ENCODE measurements around the gene TSFM. TPM values are rescaled to one million over a fixed set of nuclear protein-coding genes. Genes with fewer than 3 reads are reported as not detected.

Gene TSFM
- total RNA-seq, 4 donors from 2014 or later, result 19.6 to 35.4 (median 29.1) TPM

- Histone ChIP-seq H3K9me3 (no peaks in the 10 kb centered on the region), H3K27me3 (peaks cover 25% of the 10 kb centered on the region), H3K4me3 (no peak overlapping the region), H3K36me3 (peaks cover 16% of the 10 kb centered on the region), H3K4me1 (peaks cover 22% of the 10 kb centered on the region), H3K27ac (no peak overlapping the region)
- DNase-seq (ENCODE audit: low spot score in 2 of 2), result no peak
- TF ChIP-seq EP300 (IDR thresholded peaks at IDR 0.05) (no peak), POLR2A (IDR thresholded peaks at IDR 0.05) (no peak), CTCF (IDR thresholded peaks at IDR 0.05) (no peak), POLR2AphosphoS5 (IDR thresholded peaks at IDR 0.05) (no peak)
- 89% methylated on average over 3 of the region's 3 CpGs for WGBS
These were observed 22.1 kb upstream of the TSFM start for GRCh38 chr12:57760347-57760982.

- peaks cover 16% of the 10 kb centered on the region for H3K36me3 ChIP-seq
- H3K4me1 ChIP-seq, result peaks cover 24% of the 10 kb centered on the region
- H3K27me3 ChIP-seq, result peaks cover 34% of the 10 kb centered on the region
- TF ChIP-seq POLR2A (IDR thresholded peaks at IDR 0.05), result no peak
- no peak for TF ChIP-seq EP300 (IDR thresholded peaks at IDR 0.05)
- no peak for TF ChIP-seq CTCF (IDR thresholded peaks at IDR 0.05)
- TF ChIP-seq POLR2AphosphoS5 (IDR thresholded peaks at IDR 0.05), result no peak
- no peak overlapping the region for H3K27ac ChIP-seq
- WGBS, result 95% methylated on average over 4 of the region's 4 CpGs
- H3K9me3 ChIP-seq, result no peaks in the 10 kb centered on the region
- DNase-seq (ENCODE audit: low spot score in 2 of 2), result no peak
- no peak overlapping the region for H3K4me3 ChIP-seq
These were observed 21.1 kb upstream of the TSFM start for GRCh38 chr12:57761391-57761998.

- H3K27ac ChIP-seq, result no peak overlapping the region
- H3K27me3 ChIP-seq, result peaks cover 37% of the 10 kb centered on the region
- WGBS, result 87% methylated on average over 2 of the region's 2 CpGs
These were observed 20.1 kb upstream of the TSFM start for GRCh38 chr12:57762463-57762862.

GRCh38 chr12:57763881-57764661, 18.5 kb upstream of the TSFM start:
- Histone ChIP-seq H3K4me3 (peak overlapping the region; percentile 48), H3K9me3 (no peaks in the 10 kb centered on the region), H3K4me1 (peaks cover 27% of the 10 kb centered on the region), H3K36me3 (peaks cover 15% of the 10 kb centered on the region), H3K27me3 (peaks cover 37% of the 10 kb centered on the region), H3K27ac (no peak overlapping the region)
- TF ChIP-seq POLR2A (IDR thresholded peaks at IDR 0.05) (no peak), POLR2AphosphoS5 (IDR thresholded peaks at IDR 0.05) (no peak), CTCF (IDR thresholded peaks at IDR 0.05) (no peak), EP300 (IDR thresholded peaks at IDR 0.05) (no peak)
- WGBS, result 86% methylated on average over 6 of the region's 6 CpGs
- DNase-seq (ENCODE audit: low spot score in 2 of 2), result no peak

More at GRCh38 chr12:57762463-57762862, 20.1 kb upstream of the TSFM start:
- TF ChIP-seq POLR2AphosphoS5 (IDR thresholded peaks at IDR 0.05) (no peak), EP300 (IDR thresholded peaks at IDR 0.05) (no peak), CTCF (IDR thresholded peaks at IDR 0.05) (no peak)
- no peak for DNase-seq (ENCODE audit: low spot score in 2 of 2)
- Histone ChIP-seq H3K36me3 (peaks cover 16% of the 10 kb centered on the region), H3K9me3 (no peaks in the 10 kb centered on the region), H3K4me3 (no peak overlapping the region), H3K4me1 (peaks cover 27% of the 10 kb centered on the region)

GRCh38 chr12:57764662-57765002, 18.0 kb upstream of the TSFM start:
- no peaks in the 10 kb centered on the region for H3K9me3 ChIP-seq
- peak overlapping the region; percentile 48 for H3K4me3 ChIP-seq
- no peak overlapping the region for H3K27ac ChIP-seq
- peaks cover 19% of the 10 kb centered on the region for H3K36me3 ChIP-seq
- peaks cover 27% of the 10 kb centered on the region for H3K4me1 ChIP-seq
- TF ChIP-seq POLR2AphosphoS5 (IDR thresholded peaks at IDR 0.05) (no peak), CTCF (IDR thresholded peaks at IDR 0.05) (no peak), EP300 (IDR thresholded peaks at IDR 0.05) (no peak), POLR2A (IDR thresholded peaks at IDR 0.05) (no peak)
- H3K27me3 ChIP-seq, result peaks cover 37% of the 10 kb centered on the region
- 28% methylated on average over 13 of the region's 17 CpGs for WGBS
- DNase-seq (ENCODE audit: low spot score in 2 of 2), result no peak

Data from suprapubic skin (tissue), 4 donors.